Mesendoderm (in vitro differentiated cells): ENCODE measurements around the gene SCAF4.
A peak's percentile ranks its signal among the peaks of the same experiment; 100 is the strongest.

Source experiments
- DNase-seq: peaks from one replicate; pipeline ENCODE4 v3.0.0; 2013
- H2AK5ac ChIP-seq: 2 replicates; pipeline ENCODE4 v1.6.1; 2013; ENCODE audit warnings: low read length, inconsistent platforms
- H2BK120ac ChIP-seq: 2 replicates; pipeline ENCODE4 v1.6.1; 2013; ENCODE audit warnings: low read depth, mild to moderate bottlenecking, low read length, moderate library complexity, mixed read lengths
- H2BK15ac ChIP-seq: replicated peaks from 2 replicates; pipeline ENCODE4 v1.6.1; 2013; ENCODE audit warnings: low read depth, mild to moderate bottlenecking, moderate library complexity
- H2BK5ac ChIP-seq: 2 replicates; pipeline ENCODE4 v1.6.1; 2013; ENCODE audit warnings: low read length, inconsistent platforms
- H3K18ac ChIP-seq: 2 replicates; pipeline ENCODE4 v1.6.1; 2013; ENCODE audit warnings: mild to moderate bottlenecking, low read length, mixed read lengths
- H3K23ac ChIP-seq: one replicate; pipeline ENCODE4 v1.6.1; 2013; ENCODE audit warnings: low read length
- H3K27ac ChIP-seq: 2 replicates; pipeline ENCODE4 v1.5.1; 2013; ENCODE audit warnings: low read depth, mild to moderate bottlenecking, inconsistent platforms, low read length, moderate library complexity
- H3K27me3 ChIP-seq: 2 replicates; pipeline ENCODE4 v1.6.1; 2013; ENCODE audit warnings: low read length, control low read depth, mild to moderate bottlenecking, inconsistent platforms; ENCODE audit not compliant: insufficient read depth, poor library complexity
- H3K36me3 ChIP-seq: 2 replicates; pipeline ENCODE4 v1.6.1; 2013; ENCODE audit warnings: low read length, inconsistent platforms; ENCODE audit not compliant: control insufficient read depth, insufficient read depth
- H3K4ac ChIP-seq: one replicate; pipeline ENCODE4 v1.6.1; 2013; ENCODE audit warnings: low read depth, mild to moderate bottlenecking, low read length, moderate library complexity
- H3K4me1 ChIP-seq: 2 replicates; pipeline ENCODE4 v1.6.1; 2013; ENCODE audit warnings: low read depth, low read length, inconsistent platforms; ENCODE audit not compliant: control insufficient read depth
- H3K4me2 ChIP-seq: 2 replicates; pipeline ENCODE4 v1.6.1; 2013; ENCODE audit warnings: low read length
- H3K4me3 ChIP-seq: 2 replicates; pipeline ENCODE4 v1.5.1; 2013; ENCODE audit warnings: mild to moderate bottlenecking, low read length
- H3K56ac ChIP-seq: one replicate; pipeline ENCODE4 v1.6.1; 2013; ENCODE audit warnings: low read length
- H3K79me1 ChIP-seq: 2 replicates; pipeline ENCODE4 v1.6.1; 2013; ENCODE audit warnings: low read length, inconsistent platforms
- H3K79me2 ChIP-seq: 2 replicates; pipeline ENCODE4 v1.6.1; 2013; ENCODE audit warnings: mild to moderate bottlenecking, low read length; ENCODE audit not compliant: control insufficient read depth, insufficient read depth
- H3K9ac ChIP-seq: 2 replicates; pipeline ENCODE4 v1.6.1; 2013; ENCODE audit warnings: low read length, inconsistent platforms
- H4K5ac ChIP-seq: one replicate; pipeline ENCODE4 v1.6.1; 2013; ENCODE audit warnings: low read length
- H4K8ac ChIP-seq: one replicate; pipeline ENCODE4 v1.6.1; 2013; ENCODE audit warnings: low read depth, mild to moderate bottlenecking, control low read depth, low read length, moderate library complexity
- WGBS: extraction: QIAGEN DNeasy Blood & Tissue Kit; methylation state at CpG from one replicate; pipeline ENCODE4 v1.1.7; 2013; ENCODE audit warnings: low lambda C conversion rate, missing lambda C conversion rate; ENCODE audit not compliant: insufficient coverage; ENCODE audit errors: extremely low coverage; 5-methylcytosine and 5-hydroxymethylcytosine counted together

Gene SCAF4

GRCh38 chr21:31714741-31715365 is 17.1 kb downstream of the SCAF4 start:
- Histone ChIP-seq H2AK5ac (no peak overlapping the region), H3K18ac (no peak overlapping the region), H3K27me3 (no peaks in the 10 kb centered on the region), H3K36me3 (no peaks in the 10 kb centered on the region), H3K27ac (peak overlapping the region; percentile 45), H3K56ac (no peak overlapping the region), H3K79me2 (peaks cover 51% of the 10 kb centered on the region), H2BK120ac (no peak overlapping the region), H3K4me2 (no peak overlapping the region), H3K23ac (no peak overlapping the region), H3K4me1 (peaks cover 5% of the 10 kb centered on the region), H2BK15ac (no peak overlapping the region), H2BK5ac (no peak overlapping the region), H4K5ac (no peak overlapping the region), H4K8ac (no peak overlapping the region), H3K4ac (no peak overlapping the region), H3K4me3 (no peak overlapping the region), H3K9ac (no peak overlapping the region), H3K79me1 (peaks cover 2% of the 10 kb centered on the region)
- WGBS = no CpG with 5 or more reads among the region's 5 CpGs
- DNase-seq = peak; percentile 81

DNA sequence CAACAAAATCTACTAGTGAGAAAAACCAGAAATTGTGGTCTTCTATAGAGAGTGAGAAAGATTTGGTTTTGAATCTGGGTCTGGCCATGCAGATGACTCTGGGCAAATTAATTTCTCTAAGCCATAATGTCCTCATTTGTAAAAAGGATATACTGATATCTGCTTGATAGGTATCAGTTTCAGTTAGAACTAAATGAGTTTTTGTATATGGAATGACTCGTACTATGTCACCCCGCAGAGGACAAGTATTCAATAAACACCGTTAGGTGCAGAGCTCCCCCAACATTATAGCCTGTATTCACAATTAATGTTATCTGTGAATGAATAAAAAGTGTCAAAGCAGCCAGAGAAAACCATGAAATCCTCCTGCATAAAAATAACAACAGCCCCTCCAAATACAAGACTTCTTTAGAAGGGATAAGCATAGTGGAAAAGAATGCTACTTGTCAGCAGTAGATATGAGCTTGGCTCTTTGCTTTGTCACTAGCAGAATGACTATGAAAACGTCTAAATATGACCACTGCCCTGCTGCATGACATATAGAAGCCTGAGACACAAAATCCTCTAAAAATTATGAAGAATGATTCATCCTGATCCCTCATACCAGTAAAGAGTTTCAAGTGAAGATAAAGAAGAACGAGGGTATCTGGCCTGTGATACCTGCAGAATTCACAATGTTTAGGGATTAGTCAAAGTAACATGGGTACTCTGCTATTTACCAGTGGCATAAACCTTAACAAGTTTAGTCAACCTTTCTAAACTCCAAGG is 17.8 kb downstream of the SCAF4 start:
- WGBS = no CpG with 5 or more reads among the region's 5 CpGs
- no peak overlapping the region for H3K4ac ChIP-seq

DNA sequence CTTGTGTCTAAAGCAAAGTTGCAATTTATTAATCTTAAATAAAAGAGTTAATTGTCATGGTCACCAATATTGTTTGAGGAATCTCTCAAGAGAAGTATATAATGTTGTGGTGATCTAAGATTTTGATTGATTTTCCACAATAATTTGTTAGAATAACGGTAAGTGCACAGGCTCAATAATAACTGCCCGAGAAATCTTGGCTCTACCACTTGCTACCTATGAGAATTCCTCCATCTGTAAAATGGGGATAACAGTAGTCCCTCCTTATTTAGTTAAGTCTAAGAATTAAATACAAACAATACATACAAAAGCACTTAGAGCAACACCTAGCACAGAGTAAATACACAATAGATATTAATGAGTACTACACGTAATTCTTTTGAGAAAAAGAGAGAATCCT is 18.8 kb downstream of the SCAF4 start:
- no peak for DNase-seq
- no peak overlapping the region for H3K9ac ChIP-seq
- no peak overlapping the region for H4K8ac ChIP-seq
- H3K4me2 ChIP-seq = no peak overlapping the region
- H3K27me3 ChIP-seq = no peaks in the 10 kb centered on the region
- H3K36me3 ChIP-seq = no peaks in the 10 kb centered on the region
- no peak overlapping the region for H2AK5ac ChIP-seq
- no peak overlapping the region for H2BK5ac ChIP-seq
- H3K79me1 ChIP-seq = no peaks in the 10 kb centered on the region
- H2BK120ac ChIP-seq = no peak overlapping the region
- no peak overlapping the region for H3K4me3 ChIP-seq
- no peak overlapping the region for H3K23ac ChIP-seq
- H4K5ac ChIP-seq = no peak overlapping the region
- no peak overlapping the region for H2BK15ac ChIP-seq
- WGBS = no CpG with 5 or more reads among the region's 3 CpGs
- H3K79me2 ChIP-seq = peaks cover 48% of the 10 kb centered on the region
- H3K18ac ChIP-seq = no peak overlapping the region
- H3K4me1 ChIP-seq = peaks cover 5% of the 10 kb centered on the region
- no peak overlapping the region for H3K4ac ChIP-seq
- no peak overlapping the region for H3K27ac ChIP-seq
- no peak overlapping the region for H3K56ac ChIP-seq

More for the DNA sequence above, 17.8 kb downstream of the SCAF4 start:
- no peak overlapping the region for H3K18ac ChIP-seq
- no peak overlapping the region for H2BK5ac ChIP-seq
- H4K8ac ChIP-seq = no peak overlapping the region
- no peaks in the 10 kb centered on the region for H3K79me1 ChIP-seq
- H3K9ac ChIP-seq = no peak overlapping the region
- DNase-seq = no peak
- no peak overlapping the region for H3K56ac ChIP-seq
- no peak overlapping the region for H2BK120ac ChIP-seq
- H3K27ac ChIP-seq = no peak overlapping the region
- H3K4me3 ChIP-seq = no peak overlapping the region
- H3K4me1 ChIP-seq = peaks cover 5% of the 10 kb centered on the region
- peaks cover 49% of the 10 kb centered on the region for H3K79me2 ChIP-seq
- H3K27me3 ChIP-seq = no peaks in the 10 kb centered on the region
- no peak overlapping the region for H4K5ac ChIP-seq
- no peak overlapping the region for H2AK5ac ChIP-seq
- H3K4me2 ChIP-seq = no peak overlapping the region
- no peak overlapping the region for H2BK15ac ChIP-seq
- H3K23ac ChIP-seq = no peak overlapping the region
- H3K36me3 ChIP-seq = no peaks in the 10 kb centered on the region

- Histone ChIP-seq H3K79me2 (peaks cover 53% of the 10 kb centered on the region), H3K4ac (no peak overlapping the region), H3K23ac (no peak overlapping the region), H3K36me3 (no peaks in the 10 kb centered on the region), H3K4me1 (peaks cover 5% of the 10 kb centered on the region), H3K4me3 (no peak overlapping the region), H3K27ac (no peak overlapping the region), H2BK120ac (no peak overlapping the region), H4K5ac (no peak overlapping the region), H2AK5ac (no peak overlapping the region), H3K4me2 (no peak overlapping the region), H2BK5ac (no peak overlapping the region), H2BK15ac (no peak overlapping the region), H3K56ac (no peak overlapping the region), H3K18ac (no peak overlapping the region), H3K79me1 (no peaks in the 10 kb centered on the region), H3K27me3 (no peaks in the 10 kb centered on the region), H3K9ac (no peak overlapping the region), H4K8ac (no peak overlapping the region)
- WGBS = no CpG with 5 or more reads among the region's 1 CpG
- no peak for DNase-seq
These were observed 20.1 kb downstream of the SCAF4 start for GRCh38 chr21:31711745-31712285.

DNA sequence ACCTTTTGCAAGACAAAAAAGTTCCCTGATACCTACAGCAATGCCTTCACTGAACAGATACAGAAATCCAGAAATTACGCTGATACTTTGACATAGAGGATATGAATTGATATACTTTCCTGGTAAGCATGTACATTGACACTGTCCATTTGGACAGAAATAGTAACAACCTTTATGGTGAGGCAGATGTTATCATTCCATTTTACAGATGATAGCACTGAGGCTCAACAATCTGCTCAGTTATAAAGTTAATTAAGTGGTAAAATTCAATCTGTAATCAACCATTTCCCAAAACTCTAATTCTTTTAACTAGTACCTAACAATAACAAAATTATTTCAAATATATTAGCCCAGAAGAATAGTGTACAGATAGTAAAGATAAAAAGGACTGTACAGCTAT is 20.6 kb downstream of the SCAF4 start:
- Histone ChIP-seq H3K18ac (no peak overlapping the region), H2BK15ac (no peak overlapping the region), H3K23ac (no peak overlapping the region), H3K9ac (no peak overlapping the region), H3K4me3 (no peak overlapping the region), H3K36me3 (no peaks in the 10 kb centered on the region), H4K5ac (no peak overlapping the region), H3K4me2 (no peak overlapping the region), H3K4me1 (peaks cover 5% of the 10 kb centered on the region), H3K79me2 (peaks cover 55% of the 10 kb centered on the region), H2BK5ac (no peak overlapping the region), H2BK120ac (no peak overlapping the region), H3K27ac (no peak overlapping the region), H3K4ac (no peak overlapping the region), H3K27me3 (no peaks in the 10 kb centered on the region), H2AK5ac (no peak overlapping the region), H3K56ac (no peak overlapping the region), H4K8ac (no peak overlapping the region), H3K79me1 (peaks cover 4% of the 10 kb centered on the region)
- WGBS = no CpG with 5 or more reads among the region's 1 CpG
- no peak for DNase-seq
